Psoas muscle (tissue), 8 donors: Measurements from ENCODE around the gene ESRP2. TPM values are rescaled to one million over a fixed set of nuclear protein-coding genes. Genes with fewer than 3 reads are reported as not detected.

Experiments
- ATAC-seq, 4 donors: fragments of 200-7000 bp; cut with Tn5 transposase; one replicate each; pipeline ENCODE4 v1.9.1; 2020; ENCODE audit warnings: moderate library complexity in 3 of 4, mild to moderate bottlenecking in 2 of 4
- DNase-seq, 2 donors: peaks; one replicate each; pipeline ENCODE4 v3.0.0-alpha.2; 2020
- H3K27ac ChIP-seq: fragments of 200-600 bp; one replicate; pipeline ENCODE4 v1.8.0; 2022
- H3K27me3 ChIP-seq, 3 donors: fragments of 200-600 bp in 1 of 3; one replicate each; pipeline versions ENCODE4 v1.6.1 to v1.8.0; 2013 to 2022; ENCODE audit warnings: low read length in 2 of 3, mild to moderate bottlenecking in 2 of 3, moderate library complexity in 1 of 3; ENCODE audit not compliant: insufficient read depth in 3 of 3
- H3K36me3 ChIP-seq, 2 donors: fragments of 200-600 bp in 1 of 2; one replicate each; pipeline versions ENCODE4 v1.6.1 to v1.8.0; 2013 to 2022; ENCODE audit warnings: low read depth in 1 of 2, mild to moderate bottlenecking in 1 of 2, moderate library complexity in 1 of 2; ENCODE audit not compliant: insufficient read depth in 1 of 2
- H3K4me1 ChIP-seq: fragments of 200-600 bp; one replicate; pipeline ENCODE4 v1.8.0; 2022
- H3K4me3 ChIP-seq: fragments of 200-600 bp; one replicate; pipeline ENCODE4 v1.8.0; 2022; ENCODE audit warnings: mild to moderate bottlenecking
- H3K9me3 ChIP-seq: fragments of 200-600 bp; one replicate; pipeline ENCODE4 v1.8.0; 2022
- CTCF ChIP-seq: fragments of 200-600 bp; IDR thresholded peaks from one replicate; pipeline ENCODE4 v1.8.0; 2022; ENCODE audit warnings: antibody characterized with exemption
- WGBS, 3 donors: extraction: QIAGEN DNeasy Blood & Tissue Kit; methylation state at CpG; one replicate each; pipeline versions ENCODE4 v1.1.6 to v1.1.7; 2013; 5-methylcytosine and 5-hydroxymethylcytosine counted together
- intact Hi-C, 2 donors: fragments of 100-400 bp; cut with DNase I; formaldehyde crosslinking; loops; one replicate each; pipeline versions ENCODE4 v1.11.0 to v1.14.2; 2022
- polyA plus RNA-seq, 3 donors: library from polyadenylated mRNA; stranded (reverse); fragments of 200-250 nt; gene quantifications; one replicate each; pipeline ENCODE4 v1.2.3, GENCODE V29; 2013
- total RNA-seq, 4 donors: library from RNA; stranded (reverse); fragmentation: NEBNext Ultra II Directional in 2 of 4; extraction: Animal tissue kit (Norgen Biotek cat#: 25700) in 2 of 4; gene quantifications; one replicate each; pipeline versions ENCODE4 v1.2.1 to v1.2.4, GENCODE V29; 2021 to 2023
- donor health status: healthy with polysubstance abuse.
- donor health status: DM: no; HTN: no; CAD: no; lungs with moderate emphysema.
- donor health status: Bipolar disorder and iron deficiency.
- donor health status: healthy.
- donor health status: DM: yes; HTN: yes; CAD: no.
- donor health status: DM: no; HTN: no; CAD: no.
- donor health status: DM: no; HTN: no; CAD: no.
- donor health status: DM: yes; HTN: yes; CAD: no.

The ESRP2 gene
- total and polyA plus RNA-seq, 7 donors, result 0.03 to 0.08 (median 0.05) TPM; not detected in 4

GRCh38 chr16:68276223-68276622, 40.3 kb upstream of the ESRP2 start:
- DNase-seq (no peak), ATAC-seq (peak; percentile 63 to 77 (median 70))
- peaks cover 0 to 80% of the 10 kb centered on the region in 2 donors for H3K36me3 ChIP-seq
- H3K27me3 ChIP-seq, result no peaks in the 10 kb centered on the region
- H3K9me3 ChIP-seq, result no peaks in the 10 kb centered on the region
- peaks cover 83% of the 10 kb centered on the region for H3K4me1 ChIP-seq
- peak overlapping the region; percentile 45 for H3K4me3 ChIP-seq
- intact Hi-C loops, result no loop called here
- 38 to 55% (median 39%) methylated on average over 3 of the region's 3 CpGs for WGBS, 3 donors
- no peak for TF ChIP-seq CTCF
- peak overlapping the region; percentile 92 for H3K27ac ChIP-seq

- WGBS, 3 donors, result 39 to 43% (median 40%) methylated on average over 4 of the region's 4 CpGs
Measured at GRCh38 chr16:68275611-68276191, 39.8 kb upstream of the ESRP2 start.

GRCh38 chr16:68274441-68274840, 38.5 kb upstream of the ESRP2 start:
- H3K27ac ChIP-seq, result peak overlapping the region; percentile 92
- H3K36me3 ChIP-seq, result peaks cover 0 to 81% of the 10 kb centered on the region in 2 donors
- ATAC-seq, result peak; percentile 20 to 74 (median 50)
- DNase-seq, result no peak
- WGBS, 3 donors, result 69 to 85% (median 80%) methylated on average over 4 of the region's 4 CpGs
- no peak for TF ChIP-seq CTCF
- H3K4me1 ChIP-seq, result peaks cover 74% of the 10 kb centered on the region
- H3K9me3 ChIP-seq, result no peaks in the 10 kb centered on the region
- intact Hi-C loops, result no loop called here
- no peaks in the 10 kb centered on the region for H3K27me3 ChIP-seq
- H3K4me3 ChIP-seq, result peak overlapping the region; percentile 8

More at GRCh38 chr16:68275611-68276191, 39.8 kb upstream of the ESRP2 start:
- DNase-seq (no peak), ATAC-seq (peak in 3 of 4 donors; percentile 21 to 70 (median 31))
- intact Hi-C loops, result no loop called here
- Histone ChIP-seq H3K4me1 (peaks cover 83% of the 10 kb centered on the region), H3K9me3 (no peaks in the 10 kb centered on the region), H3K36me3 (peaks cover 0 to 81% of the 10 kb centered on the region in 2 donors), H3K4me3 (peak overlapping the region; percentile 45), H3K27me3 (no peaks in the 10 kb centered on the region), H3K27ac (peak overlapping the region; percentile 92)
- TF ChIP-seq CTCF, result no peak

- WGBS, 3 donors, result 92 to 98% (median 97%) methylated on average over 8 of the region's 8 CpGs
- peaks cover 0 to 81% of the 10 kb centered on the region in 2 donors for H3K36me3 ChIP-seq
- ATAC-seq (peak in 1 of 4 donors; percentile 20), DNase-seq (no peak)
- H3K27ac ChIP-seq, result peak overlapping the region; percentile 92
- no peak overlapping the region for H3K4me3 ChIP-seq
- no peaks in the 10 kb centered on the region for H3K9me3 ChIP-seq
- peaks cover 75% of the 10 kb centered on the region for H3K4me1 ChIP-seq
- intact Hi-C loops, result no loop called here
- no peaks in the 10 kb centered on the region for H3K27me3 ChIP-seq
- no peak for TF ChIP-seq CTCF
Measured at GRCh38 chr16:68273896-68274295, 38.0 kb upstream of the ESRP2 start.

- peaks cover 78% of the 10 kb centered on the region for H3K4me1 ChIP-seq
- no peaks in the 10 kb centered on the region for H3K9me3 ChIP-seq
- no peak for ATAC-seq
- H3K27me3 ChIP-seq, result no peaks in the 10 kb centered on the region
- H3K4me3 ChIP-seq, result peak overlapping the region; percentile 97
- intact Hi-C loops, result no loop called here
- H3K27ac ChIP-seq, result peak overlapping the region; percentile 92
- peaks cover 0 to 85% of the 10 kb centered on the region in 2 donors for H3K36me3 ChIP-seq
- WGBS, 3 donors, result 79 to 92% (median 81%) methylated on average over 5 of the region's 5 CpGs
- TF ChIP-seq CTCF, result no peak
- no peak for DNase-seq
Measured at GRCh38 chr16:68273459-68273858, 37.5 kb upstream of the ESRP2 start.
